OCI-M2 (cell line): ENCODE results near the gene PRM2.

ENCODE experiments used
- DNase-seq: peaks from one replicate; lab custom pipeline; 2025; ENCODE audit not compliant: unreplicated experiment; lab: John Stamatoyannopoulos, UW

Gene PRM2

GRCh38 chr16:11250786-11251524 lies 25.3 kb downstream of the PRM2 start:
- no peak for DNase-seq

GRCh38 chr16:11250091-11250785 lies 26.0 kb downstream of the PRM2 start:
- no peak for DNase-seq

GRCh38 chr16:11249233-11250061 lies 26.8 kb downstream of the PRM2 start:
- no peak for DNase-seq

GRCh38 chr16:11248133-11248532 lies 28.1 kb downstream of the PRM2 start:
- no peak for DNase-seq

- DNase-seq, result no peak
Measured at GRCh38 chr16:11245988-11246387, 30.3 kb downstream of the PRM2 start.

- no peak for DNase-seq
Measured at GRCh38 chr16:11245222-11245737, 31.0 kb downstream of the PRM2 start.

GRCh38 chr16:11242658-11243057 lies 33.6 kb downstream of the PRM2 start:
- DNase-seq, result no peak

GRCh38 chr16:11241480-11242204 lies 34.6 kb downstream of the PRM2 start:
- DNase-seq, result no peak

- DNase-seq, result no peak
Measured at GRCh38 chr16:11240636-11241473, 35.4 kb downstream of the PRM2 start.

- no peak for DNase-seq
Measured at GRCh38 chr16:11239644-11240632, 36.3 kb downstream of the PRM2 start.

GRCh38 chr16:11238272-11239202 lies 37.7 kb downstream of the PRM2 start:
- no peak for DNase-seq

- DNase-seq, result no peak
Measured at GRCh38 chr16:11236461-11237254, 39.6 kb downstream of the PRM2 start.

GRCh38 chr16:11235703-11235991 lies 40.6 kb downstream of the PRM2 start:
- DNase-seq, result no peak

- DNase-seq, result no peak
Measured at GRCh38 chr16:11234884-11235702, 41.2 kb downstream of the PRM2 start.

- no peak for DNase-seq
Measured at GRCh38 chr16:11233727-11234376, 42.4 kb downstream of the PRM2 start.
